H1 (cell line): ENCODE measurements around the gene AVL9. TPM values are rescaled to one million over a fixed set of nuclear protein-coding genes. Genes with fewer than 3 reads are reported as not detected.

Source experiments
- HDAC6 ChIP-seq: IDR thresholded peaks from one replicate; pipeline ENCODE4 v1.7.1; 2012; ENCODE audit warnings: low read depth, mild to moderate bottlenecking, inconsistent platforms, low read length, moderate library complexity
- NANOG ChIP-seq: IDR thresholded peaks from 2 replicates; pipeline ENCODE4 v1.6.1; 2011; ENCODE audit warnings: low read length, low read depth, mild to moderate bottlenecking, inconsistent platforms; ENCODE audit not compliant: insufficient read depth, poor library complexity, severe bottlenecking
- POLR2AphosphoS5 ChIP-seq: IDR thresholded peaks from 2 replicates; pipeline ENCODE4 v1.6.1; 2011; ENCODE audit warnings: low read depth, low read length
- RAD21 ChIP-seq, 2 experiments: IDR thresholded peaks in 1 of 2; conservative IDR thresholded peaks in 1 of 2; 2 replicates each; pipeline ENCODE4 v1.6.1; 2011; ENCODE audit warnings: low read depth in 2 of 2, low read length in 2 of 2, improper control_type of control experiment in 1 of 2, inconsistent platforms in 1 of 2, mild to moderate bottlenecking in 1 of 2, moderate library complexity in 1 of 2
- SIRT6 ChIP-seq: IDR thresholded peaks from one replicate; pipeline ENCODE4 v1.7.1; 2012; ENCODE audit warnings: low read length, inconsistent platforms
- TBP ChIP-seq: IDR thresholded peaks from 2 replicates; pipeline ENCODE4 v1.6.1; 2011; ENCODE audit warnings: low read depth, low read length, improper control_type of control experiment
- polyA plus RNA-seq, 7 experiments: library from polyadenylated mRNA; depleted of rRNA in 3 of 7; stranded (reverse) in 5 of 7; unstranded in 2 of 7; fragments of >200 nt in 5 of 7; fragments of 200-250 nt in 2 of 7; gene quantifications; 1 replicate in 5 of 7; 2 replicates in 1 of 7; 4 replicates in 1 of 7; pipeline versions ENCODE4 v1.2.1 to v1.2.3, GENCODE V29; 2011 to 2013; ENCODE audit warnings: missing spikeins in 2 of 7, mixed read lengths in 2 of 7
- total RNA-seq: library from RNA; stranded (reverse); fragmentation: NEBNext Ultra II Directional; extraction: Animal tissue kit (Norgen Biotek cat#: 25700); gene quantifications from 2 replicates; pipeline ENCODE4 v1.2.1, GENCODE V29; 2021
- TF ChIP-seq, protein P1 (sequence below): IDR thresholded peaks from 2 replicates; pipeline ENCODE4 v1.6.1; 2011; ENCODE audit warnings: low read depth, mild to moderate bottlenecking, low read length; ENCODE audit not compliant: insufficient read depth

AVL9 gene
- total and polyA plus RNA-seq, 2 of the 8 experiments (the other 6 are each of a cell fraction or from before 2014, with no cell fraction given), result 15.5 to 42.1 TPM

DNA sequence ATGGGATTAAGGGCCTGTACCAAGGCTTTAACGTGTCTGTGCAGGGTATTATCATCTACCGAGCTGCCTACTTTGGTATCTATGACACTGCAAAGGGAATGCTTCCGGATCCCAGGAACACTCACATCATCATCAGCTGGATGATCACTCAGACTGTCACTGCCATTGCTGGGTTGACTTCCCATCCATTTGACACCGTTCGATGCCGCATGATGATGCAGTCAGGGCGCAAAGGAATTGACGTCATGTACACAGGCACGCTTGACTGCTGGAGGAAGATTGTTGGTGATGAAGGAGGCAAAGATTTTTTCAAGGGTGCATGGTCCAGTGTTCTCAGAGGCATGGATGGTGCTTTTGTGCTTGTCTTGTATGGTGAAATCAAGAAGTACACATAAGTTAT, 23.3 kb upstream of the AVL9 start (continued):
- TF ChIP-seq, protein P1, sequence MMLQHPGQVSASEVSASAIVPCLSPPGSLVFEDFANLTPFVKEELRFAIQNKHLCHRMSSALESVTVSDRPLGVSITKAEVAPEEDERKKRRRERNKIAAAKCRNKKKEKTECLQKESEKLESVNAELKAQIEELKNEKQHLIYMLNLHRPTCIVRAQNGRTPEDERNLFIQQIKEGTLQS, result no peak
- TF ChIP-seq HDAC6 (no peak), TBP (no peak), POLR2AphosphoS5 (no peak), NANOG (no peak), RAD21 (IDR thresholded peaks at IDR 0.05 in 1 of 2, conservative IDR thresholded peaks at IDR 0.05 in 1 of 2; ENCODE audit: low read depth in 2 of 2, low read length in 2 of 2) (no peak), SIRT6 (no peak)
